HG02840 (cell line): Measurements from ENCODE around the gene ZNF732.
"Not testable (repeated sequence)": the region's sequence is repeated elsewhere in the genome, so short reads cannot be mapped to it uniquely, and the experiment has no call there.

ENCODE experiments used
- ATAC-seq: cut with Tn5 transposase; IDR thresholded peaks from one replicate; pipeline ENCODE4 v1.9.1; 2021; ENCODE audit warnings: mild to moderate bottlenecking, moderate library complexity, moderate number of reproducible peaks; ENCODE audit not compliant: unreplicated experiment, low FRiP score

Gene ZNF732

DNA sequence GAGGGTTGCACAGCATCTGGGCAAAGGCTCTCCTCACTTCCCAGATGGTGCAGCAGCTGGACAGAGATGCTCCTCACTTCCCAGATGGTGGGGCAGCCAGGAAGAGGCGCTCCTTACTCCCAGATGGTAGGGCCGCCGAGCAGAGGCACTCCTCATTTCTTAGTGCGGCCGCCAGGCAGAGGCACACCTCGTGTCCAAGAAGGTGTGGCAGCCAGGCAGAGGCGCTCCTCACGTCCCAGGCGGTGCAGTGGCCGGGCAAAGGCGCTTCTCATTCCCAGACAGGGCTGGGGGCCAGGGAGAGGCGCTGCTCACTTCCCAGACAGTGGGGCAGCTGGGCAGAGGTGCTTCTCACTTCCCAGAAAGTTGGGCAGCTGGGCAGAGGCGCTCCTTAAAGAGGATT lies 48.8 kb downstream of the ZNF732 start:
- no peak for ATAC-seq

GRCh38 chr4:253936-254756 lies 51.1 kb downstream of the ZNF732 start:
- no peak for ATAC-seq

GRCh38 chr4:252065-252601 lies 53.1 kb downstream of the ZNF732 start:
- ATAC-seq: no peak

- ATAC-seq: no peak
These were observed 60.8 kb downstream of the ZNF732 start for GRCh38 chr4:244471-244870.

- no peak for ATAC-seq
These were observed 61.8 kb downstream of the ZNF732 start for GRCh38 chr4:243426-243825.

GRCh38 chr4:242121-242848 lies 63.0 kb downstream of the ZNF732 start:
- ATAC-seq: no peak

DNA sequence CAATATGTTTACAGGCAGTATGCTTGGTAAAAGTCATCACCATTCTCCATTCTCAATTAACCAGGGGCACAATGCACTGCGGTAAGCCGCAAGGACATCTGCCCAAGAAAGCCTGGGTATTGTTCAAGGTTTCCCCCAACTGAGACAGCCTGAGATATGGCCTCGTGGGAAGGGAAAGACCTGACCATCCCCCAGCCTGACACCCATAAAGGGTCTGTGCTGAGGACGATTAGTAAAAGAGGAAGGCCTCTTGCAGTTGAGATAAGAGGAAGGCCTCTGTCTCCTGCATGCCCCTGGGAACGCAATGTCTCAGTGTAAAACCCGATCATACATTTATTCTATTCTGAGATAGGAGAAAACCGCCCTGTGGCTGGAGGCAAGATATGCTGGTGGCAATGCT lies 63.9 kb downstream of the ZNF732 start:
- ATAC-seq: not testable (repeated sequence)

GRCh38 chr4:236028-236427 lies 69.2 kb downstream of the ZNF732 start:
- no peak for ATAC-seq

GRCh38 chr4:234178-234577 lies 71.1 kb downstream of the ZNF732 start:
- ATAC-seq: no peak

GRCh38 chr4:223913-224497 lies 81.3 kb downstream of the ZNF732 start:
- ATAC-seq: no peak
